ENCODE results near the gene BCL11A. TPM values are rescaled to one million over a fixed set of nuclear protein-coding genes. Genes with fewer than 3 reads are reported as not detected.

Gene BCL11A
- total RNA-seq, 1 donor from 2014 or later = 27.1 TPM

GRCh38 chr2:60485550-60485949, 67.9 kb downstream of the BCL11A start:
- H3K27ac ChIP-seq (replicated peaks) = peak overlapping the region; percentile 87

GRCh38 chr2:60485055-60485454, 68.4 kb downstream of the BCL11A start:
- no peak for DNase-seq
- Histone ChIP-seq H3K36me3 (no peaks in the 10 kb centered on the region), H3K4me3 (peak overlapping the region; percentile 14), H3K9me3 (replicated peaks) (no peaks in the 10 kb centered on the region), H3K27me3 (ENCODE audit: low read depth) (peaks cover 9% of the 10 kb centered on the region), H3K27ac (replicated peaks) (peak overlapping the region; percentile 87), H3K4me1 (peaks cover 91% of the 10 kb centered on the region)
- no peak for TF ChIP-seq CTCF (IDR thresholded peaks at IDR 0.05; ENCODE audit: borderline replicate concordance)
- intact Hi-C loops (cut with micrococcal nuclease) = no loop called here

More at GRCh38 chr2:60485550-60485949, 67.9 kb downstream of the BCL11A start:
- no peak for TF ChIP-seq CTCF (IDR thresholded peaks at IDR 0.05; ENCODE audit: borderline replicate concordance)
- Histone ChIP-seq H3K36me3 (no peaks in the 10 kb centered on the region), H3K4me3 (peak overlapping the region; percentile 14), H3K27me3 (ENCODE audit: low read depth) (peaks cover 9% of the 10 kb centered on the region), H3K4me1 (peaks cover 86% of the 10 kb centered on the region), H3K9me3 (replicated peaks) (no peaks in the 10 kb centered on the region)
- intact Hi-C loops (cut with micrococcal nuclease) = no loop called here
- no peak for DNase-seq

GRCh38 chr2:60484133-60484645, 69.3 kb downstream of the BCL11A start:
- intact Hi-C loops (cut with micrococcal nuclease) = no loop called here
- DNase-seq = no peak
- no peak for TF ChIP-seq CTCF (IDR thresholded peaks at IDR 0.05; ENCODE audit: borderline replicate concordance)
- H3K9me3 ChIP-seq (replicated peaks) = no peaks in the 10 kb centered on the region
- no peak overlapping the region for H3K4me3 ChIP-seq
- H3K36me3 ChIP-seq = no peaks in the 10 kb centered on the region
- H3K27ac ChIP-seq (replicated peaks) = peak overlapping the region; percentile 87
- H3K27me3 ChIP-seq (ENCODE audit: low read depth) = peaks cover 6% of the 10 kb centered on the region
- peaks cover 93% of the 10 kb centered on the region for H3K4me1 ChIP-seq

- H3K4me1 ChIP-seq = peaks cover 94% of the 10 kb centered on the region
- no peaks in the 10 kb centered on the region for H3K27me3 ChIP-seq (ENCODE audit: low read depth)
- no peak for TF ChIP-seq CTCF (IDR thresholded peaks at IDR 0.05; ENCODE audit: borderline replicate concordance)
- no peak overlapping the region for H3K4me3 ChIP-seq
- intact Hi-C loops (cut with micrococcal nuclease) = no loop called here
- H3K36me3 ChIP-seq = no peaks in the 10 kb centered on the region
- no peaks in the 10 kb centered on the region for H3K9me3 ChIP-seq (replicated peaks)
- H3K27ac ChIP-seq (replicated peaks) = peak overlapping the region; percentile 87
- no peak for DNase-seq
Measured at GRCh38 chr2:60483401-60483800, 70.1 kb downstream of the BCL11A start.

GRCh38 chr2:60482222-60482621, 71.2 kb downstream of the BCL11A start:
- no peak overlapping the region for H3K4me3 ChIP-seq
- no peaks in the 10 kb centered on the region for H3K9me3 ChIP-seq (replicated peaks)
- H3K27me3 ChIP-seq (ENCODE audit: low read depth) = no peaks in the 10 kb centered on the region
- peaks cover 94% of the 10 kb centered on the region for H3K4me1 ChIP-seq
- DNase-seq = no peak
- intact Hi-C loops (cut with micrococcal nuclease) = no loop called here
- peak overlapping the region; percentile 87 for H3K27ac ChIP-seq (replicated peaks)
- H3K36me3 ChIP-seq = no peaks in the 10 kb centered on the region
- no peak for TF ChIP-seq CTCF (IDR thresholded peaks at IDR 0.05; ENCODE audit: borderline replicate concordance)

Measured in left ventricle myocardium inferior (tissue), 1 donor.